T-helper 2 cell treated with Interferon-gamma antibody and Interleukin-4, amounts not matched to agents 5 μg/mL and 100 μg/mL, for 36 hours (primary cell): ENCODE data around the gene THAP4.
"Not testable (repeated sequence)": the region's sequence is repeated elsewhere in the genome, so short reads cannot be mapped to it uniquely, and the experiment has no call there.

Experiments
- DNase-seq: peaks from one replicate; pipeline ENCODE4 v3.0.0; 2021; ENCODE audit warnings: low spot score
- H3K27ac Mint-ChIP-seq: one replicate; pipeline ENCODE4 v1.8.0; 2021; ENCODE audit warnings: mild to moderate bottlenecking, mixed read lengths
- H3K27me3 Mint-ChIP-seq: one replicate; pipeline ENCODE4 v1.8.0; 2021; ENCODE audit warnings: low read depth, mixed read lengths
- H3K36me3 Mint-ChIP-seq: one replicate; pipeline ENCODE4 v1.8.0; 2021; ENCODE audit warnings: low read depth, mixed read lengths
- H3K4me1 Mint-ChIP-seq: one replicate; pipeline ENCODE4 v1.8.0; 2021; ENCODE audit warnings: low read depth, mixed read lengths
- H3K4me3 Mint-ChIP-seq: one replicate; pipeline ENCODE4 v1.8.0; 2022; ENCODE audit warnings: mild to moderate bottlenecking, moderate library complexity, mixed read lengths
- H3K9me3 Mint-ChIP-seq: one replicate; pipeline ENCODE4 v1.8.0; 2021; ENCODE audit warnings: mixed read lengths

THAP4 gene

DNA sequence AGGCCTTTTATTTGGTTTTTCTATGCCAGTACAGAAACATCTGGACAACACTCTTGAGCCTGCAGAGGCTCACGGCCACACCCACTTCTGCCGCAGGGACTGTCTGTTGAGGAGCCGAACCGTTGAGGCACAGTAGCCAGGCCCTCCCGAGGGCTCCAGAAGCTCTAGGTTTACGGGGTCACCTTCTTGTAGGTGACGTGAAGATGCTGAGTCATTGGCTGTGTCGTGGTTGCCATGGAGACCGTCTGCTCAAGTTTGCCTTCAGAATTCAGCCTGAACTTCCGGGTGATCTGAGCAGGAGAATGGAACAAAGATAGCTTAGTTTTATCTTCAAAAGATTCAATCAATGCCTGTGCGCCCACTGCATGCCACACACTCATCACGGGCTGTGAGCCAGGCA is 52.5 kb downstream of the THAP4 start:
- Mint-ChIP-seq H3K27me3 (no peaks in the 10 kb centered on the region), H3K36me3 (peaks cover 71% of the 10 kb centered on the region), H3K4me1 (no peaks in the 10 kb centered on the region), H3K4me3 (no peak overlapping the region), H3K27ac (no peak overlapping the region), H3K9me3 (peaks cover 15% of the 10 kb centered on the region)
- DNase-seq, result no peak

DNA sequence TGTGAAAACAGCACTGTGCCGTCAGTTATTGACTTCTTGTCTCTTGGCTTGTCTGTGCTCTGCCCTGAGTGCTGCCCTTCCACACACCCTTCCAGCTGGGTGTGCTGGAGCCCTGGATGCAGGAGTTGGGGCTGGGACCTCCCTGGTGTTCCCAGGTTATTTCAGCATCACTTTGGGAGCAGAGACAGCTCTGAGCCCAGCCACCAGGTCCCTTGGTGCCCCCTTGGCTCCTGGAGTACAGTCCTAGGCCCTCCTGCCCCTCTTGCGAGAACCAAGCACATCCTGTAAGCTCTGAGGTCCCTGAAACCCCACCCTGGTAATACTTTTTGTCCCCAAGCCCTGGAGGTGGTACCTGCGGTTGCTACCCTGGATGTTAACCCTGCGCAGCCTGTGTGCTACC is 54.2 kb downstream of the THAP4 start:
- no peak overlapping the region for H3K4me3 Mint-ChIP-seq
- no peak for DNase-seq
- no peaks in the 10 kb centered on the region for H3K27me3 Mint-ChIP-seq
- no peak overlapping the region for H3K27ac Mint-ChIP-seq
- peaks cover 56% of the 10 kb centered on the region for H3K36me3 Mint-ChIP-seq
- H3K9me3 Mint-ChIP-seq, result peaks cover 15% of the 10 kb centered on the region
- no peaks in the 10 kb centered on the region for H3K4me1 Mint-ChIP-seq

DNA sequence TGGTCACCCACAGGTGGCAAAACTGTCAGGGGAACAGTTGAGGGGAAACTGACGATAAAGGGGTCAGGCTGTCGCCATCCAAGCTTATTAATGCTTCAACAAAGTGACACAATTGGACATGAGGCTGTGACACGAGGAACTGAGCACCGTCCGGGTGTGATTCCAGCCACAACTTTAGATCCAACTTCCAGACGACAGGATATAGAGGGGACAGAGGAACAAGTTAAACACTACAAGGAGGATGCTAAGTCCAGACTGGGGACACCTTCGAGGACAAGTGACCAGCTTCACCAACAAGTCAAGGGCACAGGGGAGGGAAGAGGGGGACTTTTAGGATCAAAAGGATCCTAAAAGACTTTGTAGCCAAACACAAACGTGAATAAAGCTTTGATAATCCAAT is 54.6 kb downstream of the THAP4 start:
- Mint-ChIP-seq H3K36me3 (peaks cover 51% of the 10 kb centered on the region), H3K9me3 (peaks cover 15% of the 10 kb centered on the region), H3K4me1 (no peaks in the 10 kb centered on the region), H3K27me3 (no peaks in the 10 kb centered on the region), H3K27ac (no peak overlapping the region), H3K4me3 (no peak overlapping the region)
- DNase-seq, result no peak

DNA sequence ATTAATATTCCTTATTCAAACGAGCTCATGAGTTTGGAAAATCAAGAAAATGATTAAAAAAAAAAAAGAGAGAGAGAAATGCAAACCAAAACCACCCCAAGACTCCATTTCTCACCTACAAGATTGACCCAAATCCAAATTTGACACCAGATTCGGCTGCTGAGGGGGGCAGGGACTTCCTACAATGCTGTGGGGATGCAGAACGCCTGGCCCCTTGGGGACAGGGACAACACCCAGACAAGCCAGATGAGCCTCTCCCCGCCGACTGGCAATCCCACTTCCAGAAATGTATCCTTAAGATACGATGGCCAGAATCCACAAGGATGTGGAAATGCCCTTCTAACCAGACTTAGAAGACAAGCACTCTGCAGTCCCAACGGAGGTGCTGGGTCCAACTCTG is 57.7 kb downstream of the THAP4 start:
- Mint-ChIP-seq H3K9me3 (peaks cover 10% of the 10 kb centered on the region), H3K36me3 (peaks cover 24% of the 10 kb centered on the region)

DNA sequence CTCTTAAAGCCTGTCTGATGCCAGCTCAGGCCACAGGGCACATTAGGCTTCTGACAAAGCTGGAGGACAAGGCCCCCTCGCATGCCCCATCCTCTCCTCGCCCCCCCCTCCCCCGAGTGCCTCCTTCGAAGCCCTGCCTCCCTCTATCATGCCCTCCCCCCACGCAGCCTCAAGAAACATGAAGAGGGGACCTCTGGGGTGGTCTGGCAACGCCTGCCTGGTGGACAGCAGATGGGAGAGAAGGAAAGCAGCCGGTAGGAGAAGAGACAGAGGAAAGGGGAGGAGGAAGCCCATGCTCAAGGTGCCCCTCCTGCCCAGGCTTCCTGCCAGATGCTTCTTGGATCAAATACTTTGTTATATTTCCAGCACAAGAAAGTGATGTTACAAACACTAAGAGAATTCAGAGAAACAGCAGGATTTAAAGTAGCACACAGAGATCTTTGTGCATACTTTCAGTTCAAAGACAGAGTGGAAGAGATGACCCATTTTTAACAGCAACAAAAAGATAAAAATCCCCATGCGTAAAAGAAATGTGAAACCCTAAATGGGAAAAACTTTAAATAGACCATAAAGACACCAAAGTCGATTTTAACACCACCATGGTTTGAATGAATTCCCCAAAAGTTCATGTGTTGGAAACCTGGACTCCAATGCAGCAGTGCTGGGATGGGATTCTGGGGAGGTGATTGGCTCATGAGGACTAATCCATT is 59.4 kb downstream of the THAP4 start:
- no peaks in the 10 kb centered on the region for H3K4me1 Mint-ChIP-seq
- H3K4me3 Mint-ChIP-seq, result no peak overlapping the region
- H3K27ac Mint-ChIP-seq, result no peak overlapping the region
- H3K9me3 Mint-ChIP-seq, result peaks cover 10% of the 10 kb centered on the region
- peaks cover 11% of the 10 kb centered on the region for H3K36me3 Mint-ChIP-seq
- no peaks in the 10 kb centered on the region for H3K27me3 Mint-ChIP-seq
- no peak for DNase-seq

More for the DNA sequence above, 57.7 kb downstream of the THAP4 start:
- Mint-ChIP-seq H3K4me1 (no peaks in the 10 kb centered on the region), H3K4me3 (no peak overlapping the region), H3K27me3 (no peaks in the 10 kb centered on the region), H3K27ac (no peak overlapping the region)
- DNase-seq, result no peak

DNA sequence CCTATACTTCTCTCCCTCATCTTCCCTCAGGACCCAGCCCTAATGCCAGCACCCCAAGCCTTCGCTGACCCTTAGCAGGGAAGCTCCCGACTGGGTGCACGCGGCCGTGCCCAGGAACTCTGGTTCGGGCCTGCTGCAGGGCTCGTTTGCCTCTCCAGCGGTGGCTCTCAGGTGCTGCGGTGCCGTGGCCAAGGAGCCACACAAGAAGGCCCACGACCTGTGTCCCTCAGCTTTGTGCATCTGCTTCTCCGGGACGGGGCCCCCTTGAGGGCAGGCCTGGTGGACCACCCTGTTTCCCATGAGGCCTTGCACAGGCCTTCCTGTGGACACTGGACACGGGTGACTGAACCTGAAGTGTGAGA is 60.7 kb downstream of the THAP4 start:
- Mint-ChIP-seq H3K9me3 (no peaks in the 10 kb centered on the region), H3K4me1 (no peaks in the 10 kb centered on the region), H3K36me3 (peaks cover 2% of the 10 kb centered on the region), H3K4me3 (no peak overlapping the region), H3K27ac (no peak overlapping the region), H3K27me3 (no peaks in the 10 kb centered on the region)
- no peak for DNase-seq

DNA sequence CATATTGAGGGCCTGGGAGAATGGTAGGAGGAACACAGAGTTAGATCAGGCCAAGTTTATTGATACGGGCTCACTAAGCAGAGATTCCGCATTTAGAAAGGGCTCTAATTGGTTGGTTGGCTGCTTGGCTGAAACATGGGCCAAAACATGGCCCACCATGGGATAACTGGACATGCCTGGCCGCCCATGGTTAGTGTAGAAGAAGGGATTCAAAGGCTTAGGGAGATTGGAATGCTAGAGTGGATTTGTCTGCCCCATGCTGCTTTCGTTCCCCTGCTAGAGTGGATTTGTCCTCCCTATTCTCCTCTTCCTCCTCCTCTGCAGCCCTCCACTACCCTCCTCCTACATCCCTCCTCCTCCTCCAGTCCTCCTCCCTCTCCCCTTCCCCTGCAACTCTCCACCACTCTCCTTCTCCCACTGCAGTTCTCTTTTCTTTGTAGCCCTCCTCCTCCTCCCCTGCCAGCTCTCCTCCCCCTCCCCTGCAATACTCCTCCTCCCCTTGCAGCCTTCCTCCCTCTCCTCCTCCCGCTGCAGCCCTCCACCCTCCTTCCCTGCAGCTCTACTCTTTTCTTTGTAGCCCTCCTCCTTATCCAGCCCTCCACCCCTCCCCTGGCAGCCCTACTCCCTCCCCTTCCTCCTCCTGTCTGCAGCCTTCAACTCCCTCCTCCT is 61.2 kb downstream of the THAP4 start:
- Mint-ChIP-seq H3K36me3 (peaks cover 2% of the 10 kb centered on the region), H3K27ac (no peak overlapping the region), H3K4me1 (no peaks in the 10 kb centered on the region), H3K9me3 (no peaks in the 10 kb centered on the region), H3K27me3 (no peaks in the 10 kb centered on the region), H3K4me3 (no peak overlapping the region)
- DNase-seq, result no peak

DNA sequence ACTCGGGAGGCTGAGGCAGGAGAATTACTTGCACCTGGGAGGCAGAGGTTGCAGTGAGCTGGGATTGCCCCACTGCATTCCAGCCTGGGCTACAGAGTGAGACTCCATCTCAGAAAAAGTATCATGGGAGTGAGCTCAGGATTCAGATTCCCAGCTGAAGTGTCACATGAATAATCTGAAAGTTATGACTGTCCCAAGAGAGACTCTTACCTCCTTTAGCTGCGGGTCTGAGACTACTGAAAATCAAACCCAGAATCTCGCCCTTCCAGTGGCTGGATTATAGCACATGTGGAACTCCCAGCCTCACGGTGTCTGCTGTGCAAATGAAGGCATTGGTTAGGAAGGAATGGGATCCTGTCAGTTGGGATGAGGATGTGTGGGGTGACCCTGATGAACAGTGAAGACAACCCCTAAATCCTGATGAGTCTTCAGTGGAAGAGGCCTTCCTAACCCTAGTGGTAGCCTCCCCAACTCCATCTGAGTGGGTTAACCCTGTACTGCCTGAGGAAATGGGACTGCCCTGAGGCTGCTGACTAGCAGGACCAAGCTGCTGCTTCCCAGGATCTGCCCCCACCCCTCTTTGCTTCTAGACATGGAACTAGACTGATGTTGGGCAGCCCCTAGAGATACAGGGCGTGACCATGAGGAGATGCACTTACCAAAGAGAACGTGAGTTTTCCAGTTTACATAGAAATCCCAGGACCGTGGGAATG is 61.9 kb downstream of the THAP4 start:
- no peaks in the 10 kb centered on the region for H3K27me3 Mint-ChIP-seq
- peaks cover under 1% of the 10 kb centered on the region for H3K36me3 Mint-ChIP-seq
- DNase-seq, result no peak
- H3K4me1 Mint-ChIP-seq, result no peaks in the 10 kb centered on the region
- H3K4me3 Mint-ChIP-seq, result no peak overlapping the region
- H3K27ac Mint-ChIP-seq, result no peak overlapping the region
- no peaks in the 10 kb centered on the region for H3K9me3 Mint-ChIP-seq

DNA sequence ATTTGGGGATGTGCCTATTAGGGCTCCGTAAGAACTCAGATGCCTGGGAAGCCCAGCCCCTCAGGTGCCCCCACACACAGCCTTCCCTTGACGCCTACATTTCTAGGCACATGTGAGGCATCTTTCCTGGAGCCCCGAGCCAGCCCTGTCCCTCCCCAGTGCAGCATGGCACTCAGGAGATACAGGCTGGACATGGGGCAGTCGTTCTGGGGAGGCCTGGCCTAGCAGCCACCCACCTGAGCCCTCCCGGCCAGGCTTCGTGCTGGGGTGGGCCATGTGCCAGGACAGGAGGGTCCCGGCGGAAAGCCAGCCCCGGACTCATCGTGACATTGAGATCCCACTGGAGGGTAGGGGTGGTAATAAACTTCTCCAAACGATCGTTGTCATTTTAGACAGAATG is 63.2 kb downstream of the THAP4 start:
- no peak for DNase-seq
- no peak overlapping the region for H3K27ac Mint-ChIP-seq

DNA sequence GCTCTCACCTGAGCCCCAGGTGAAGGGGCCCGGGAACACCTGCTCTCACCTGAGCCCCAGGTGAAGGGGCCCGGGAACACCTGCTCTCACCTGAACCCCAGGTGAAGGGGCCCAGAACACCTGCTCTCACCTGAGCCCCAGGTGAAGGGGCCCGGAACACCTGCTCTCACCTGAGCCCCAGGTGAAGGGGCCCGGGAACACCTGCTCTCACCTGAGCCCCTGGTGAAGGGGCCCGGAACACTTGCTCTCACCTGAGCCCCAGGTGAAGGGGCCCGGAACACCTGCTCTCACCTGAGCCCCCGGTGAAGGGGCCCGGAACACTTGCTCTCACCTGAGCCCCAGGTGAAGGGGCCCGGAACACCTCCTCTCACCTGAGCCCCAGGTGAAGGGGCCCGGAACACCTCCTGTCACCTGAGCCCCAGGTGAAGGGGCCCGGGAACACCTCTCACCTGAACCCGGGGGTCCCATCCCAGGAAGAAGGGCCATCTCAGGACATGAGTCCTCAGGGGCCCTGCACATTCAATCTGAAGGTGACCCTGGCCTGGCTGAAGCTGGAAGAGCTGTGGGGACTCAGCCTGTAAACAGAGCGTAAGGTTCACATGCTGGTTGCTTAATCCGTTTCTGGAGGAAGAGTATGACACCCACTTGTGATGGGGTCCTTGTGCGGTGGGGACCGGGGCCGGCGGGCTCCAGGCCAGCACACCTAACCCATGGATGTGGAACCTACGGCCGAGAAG is 63.9 kb downstream of the THAP4 start:
- not testable (repeated sequence) for H3K4me1 Mint-ChIP-seq, DNase-seq, H3K36me3 Mint-ChIP-seq, H3K27me3 Mint-ChIP-seq, H3K9me3 Mint-ChIP-seq, H3K4me3 Mint-ChIP-seq, H3K27ac Mint-ChIP-seq

More for the DNA sequence above, 63.2 kb downstream of the THAP4 start:
- Mint-ChIP-seq H3K4me1 (no peaks in the 10 kb centered on the region), H3K4me3 (no peak overlapping the region), H3K9me3 (no peaks in the 10 kb centered on the region), H3K27me3 (no peaks in the 10 kb centered on the region), H3K36me3 (no peaks in the 10 kb centered on the region)

DNA sequence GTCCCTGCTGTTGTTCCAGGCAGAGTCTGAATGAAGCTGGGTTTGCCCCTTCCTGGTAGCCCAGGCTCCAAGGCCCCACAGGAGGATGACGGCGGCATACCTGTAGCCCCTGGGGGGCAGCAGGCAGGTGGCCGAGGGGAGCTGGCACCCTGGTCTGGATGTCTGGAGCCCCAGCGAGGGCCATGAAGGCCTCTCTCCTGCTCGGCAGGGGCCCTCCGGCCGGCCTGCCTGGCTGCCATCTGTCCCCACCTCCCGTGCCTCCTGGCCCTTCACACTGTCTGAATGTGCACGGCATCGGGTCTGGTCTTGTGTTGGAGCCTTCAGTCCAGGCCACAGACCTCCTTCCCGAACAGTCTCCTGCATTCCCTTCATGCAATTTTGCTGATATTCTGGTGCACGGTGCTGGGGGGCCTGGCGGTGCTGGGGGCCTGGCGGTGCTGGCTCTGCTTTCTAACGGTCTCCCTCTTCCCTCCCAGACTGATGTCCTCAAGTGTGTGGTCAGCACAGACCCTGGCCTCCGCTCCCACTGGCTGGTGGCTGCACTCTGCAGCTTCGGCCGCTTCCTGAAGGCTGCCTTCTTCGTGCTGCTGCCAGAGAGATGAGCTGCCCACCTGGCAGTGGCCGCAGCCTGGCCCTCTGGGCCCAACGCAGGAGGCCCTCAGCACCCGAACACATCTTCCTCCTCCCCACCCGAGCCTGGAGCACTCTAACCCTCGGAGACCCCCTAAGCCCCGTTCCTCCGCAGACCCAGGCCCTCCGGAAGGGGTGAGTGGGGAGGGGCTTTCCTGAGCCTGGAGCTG is 64.9 kb downstream of the THAP4 start:
- Mint-ChIP-seq H3K9me3 (no peaks in the 10 kb centered on the region), H3K4me3 (no peak overlapping the region), H3K27me3 (no peaks in the 10 kb centered on the region), H3K36me3 (no peaks in the 10 kb centered on the region), H3K4me1 (no peaks in the 10 kb centered on the region), H3K27ac (no peak overlapping the region)
- no peak for DNase-seq

DNA sequence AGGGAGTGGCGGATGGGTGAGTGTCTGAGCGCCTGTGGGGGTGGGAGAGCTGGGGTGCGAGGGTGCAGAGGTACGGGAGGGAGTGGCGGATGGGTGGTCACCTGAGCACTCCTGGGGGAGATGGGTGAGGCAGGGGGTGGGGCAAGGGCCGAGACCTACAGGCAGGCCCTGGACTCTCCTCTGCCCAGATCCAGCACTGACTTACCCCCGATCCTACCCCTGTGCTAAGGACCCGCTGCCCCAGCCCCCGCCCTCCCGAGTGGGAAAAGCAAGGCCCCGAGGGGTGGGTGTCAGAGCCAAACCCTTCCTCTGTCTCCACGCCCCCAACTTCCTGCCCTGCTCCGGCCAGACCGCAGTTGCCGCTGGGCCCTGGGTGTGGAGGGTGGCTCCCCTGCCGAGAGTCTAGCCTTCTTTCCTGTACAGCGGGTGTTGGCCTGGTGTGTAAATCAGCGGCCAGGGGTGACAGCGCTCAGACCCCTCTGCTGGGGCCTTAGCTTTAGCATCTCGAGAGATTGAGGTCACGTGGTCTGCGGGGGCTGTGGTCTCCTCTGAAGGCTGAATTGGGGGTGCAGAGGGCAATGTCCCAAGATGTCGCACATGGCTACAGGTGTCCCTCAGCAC is 65.9 kb downstream of the THAP4 start:
- Mint-ChIP-seq H3K36me3 (no peaks in the 10 kb centered on the region), H3K27me3 (no peaks in the 10 kb centered on the region), H3K4me3 (no peak overlapping the region), H3K4me1 (no peaks in the 10 kb centered on the region), H3K9me3 (no peaks in the 10 kb centered on the region), H3K27ac (no peak overlapping the region)
- no peak for DNase-seq

DNA sequence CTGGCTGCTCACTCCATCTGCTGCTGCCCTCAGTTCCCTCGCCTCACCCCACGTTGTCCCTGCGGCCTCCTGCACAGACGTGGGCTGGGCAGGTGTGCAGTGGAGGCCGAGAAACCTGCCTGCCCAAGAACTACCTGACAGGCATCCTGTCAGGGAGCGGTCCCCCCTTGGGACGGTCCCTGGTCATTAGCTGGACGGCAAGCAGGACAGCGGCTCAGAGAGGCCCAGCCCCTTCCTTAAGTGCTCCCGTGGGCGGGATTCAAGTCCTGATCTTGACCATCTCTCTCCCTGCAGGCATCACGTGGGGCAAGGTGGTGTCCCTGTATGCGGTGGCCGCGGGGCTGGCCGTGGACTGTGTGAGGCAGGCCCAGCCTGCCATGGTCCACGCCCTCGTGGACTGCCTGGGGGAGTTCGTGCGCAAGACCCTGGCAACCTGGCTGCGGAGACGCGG is 67.1 kb downstream of the THAP4 start:
- Mint-ChIP-seq H3K36me3 (no peaks in the 10 kb centered on the region), H3K27ac (no peak overlapping the region), H3K4me3 (no peak overlapping the region), H3K27me3 (no peaks in the 10 kb centered on the region), H3K9me3 (no peaks in the 10 kb centered on the region), H3K4me1 (no peaks in the 10 kb centered on the region)
- DNase-seq, result no peak
